ENCODE results near the gene SNX25. TPM values are rescaled to one million over a fixed set of nuclear protein-coding genes. Genes with fewer than 3 reads are reported as not detected.

SNX25 gene
- polyA plus RNA-seq, 1 experiment = 11.7 TPM

GRCh38 chr4:185381288-185382196, 172.1 kb downstream of the SNX25 start:
- DNase-seq (ENCODE audit: low read depth) = no peak
- Histone ChIP-seq H3K4me3 (ENCODE audit: low read depth, low read length) (no peak overlapping the region), H3K36me3 (ENCODE audit: control insufficient read depth, insufficient read depth, low read length) (no peaks in the 10 kb centered on the region), H3K27me3 (ENCODE audit: control insufficient read depth, insufficient read depth, low read length) (no peaks in the 10 kb centered on the region)
- no peak for TF ChIP-seq CTCF (IDR thresholded peaks at IDR 0.05; ENCODE audit: insufficient read depth, low read depth, low read length)
- POLR2A ChIA-PET = no interaction called here
- CTCF ChIA-PET = no interaction called here

- H3K27me3 ChIP-seq (ENCODE audit: control insufficient read depth, insufficient read depth, low read length) = no peaks in the 10 kb centered on the region
- CTCF ChIA-PET = no interaction called here
- H3K36me3 ChIP-seq (ENCODE audit: control insufficient read depth, insufficient read depth, low read length) = no peaks in the 10 kb centered on the region
- POLR2A ChIA-PET = no interaction called here
- TF ChIP-seq CTCF (IDR thresholded peaks at IDR 0.05; ENCODE audit: insufficient read depth, low read depth, low read length) = no peak
- H3K4me3 ChIP-seq (ENCODE audit: low read depth, low read length) = no peak overlapping the region
- DNase-seq (ENCODE audit: low read depth) = no peak
Observed at GRCh38 chr4:185382754-185383153, 173.4 kb downstream of the SNX25 start.

- ChIA-PET POLR2A (no interaction called here), CTCF (no interaction called here)
- Histone ChIP-seq H3K27me3 (ENCODE audit: control insufficient read depth, insufficient read depth, low read length) (no peaks in the 10 kb centered on the region), H3K36me3 (ENCODE audit: control insufficient read depth, insufficient read depth, low read length) (no peaks in the 10 kb centered on the region), H3K4me3 (ENCODE audit: low read depth, low read length) (no peak overlapping the region)
- no peak for DNase-seq (ENCODE audit: low read depth)
- TF ChIP-seq CTCF (IDR thresholded peaks at IDR 0.05; ENCODE audit: insufficient read depth, low read depth, low read length) = no peak
Observed at GRCh38 chr4:185383451-185383850, 174.1 kb downstream of the SNX25 start.

GRCh38 chr4:185384061-185384460, 174.7 kb downstream of the SNX25 start:
- CTCF ChIA-PET = interaction anchor here (1.2 to 1.3 kb wide), 2 partner anchors 12 to 22 kb away, joined by 3 read pairs; partner anchors contain the start of gene ANKRD37
- Histone ChIP-seq H3K4me3 (ENCODE audit: low read depth, low read length) (no peak overlapping the region), H3K27me3 (ENCODE audit: control insufficient read depth, insufficient read depth, low read length) (no peaks in the 10 kb centered on the region), H3K36me3 (ENCODE audit: control insufficient read depth, insufficient read depth, low read length) (no peaks in the 10 kb centered on the region)
- no peak for DNase-seq (ENCODE audit: low read depth)
- POLR2A ChIA-PET = no interaction called here
- no peak for TF ChIP-seq CTCF (IDR thresholded peaks at IDR 0.05; ENCODE audit: insufficient read depth, low read depth, low read length)

- ChIA-PET POLR2A (no interaction called here), CTCF (interaction anchor here (1.1 to 1.4 kb wide), 4 partner anchors 11 to 202 kb away, joined by 3 read pairs; partner anchors contain the start of gene ANKRD37)
- H3K4me3 ChIP-seq (ENCODE audit: low read depth, low read length) = no peak overlapping the region
- no peak for TF ChIP-seq CTCF (IDR thresholded peaks at IDR 0.05; ENCODE audit: insufficient read depth, low read depth, low read length)
- DNase-seq (ENCODE audit: low read depth) = no peak
- no peaks in the 10 kb centered on the region for H3K36me3 ChIP-seq (ENCODE audit: control insufficient read depth, insufficient read depth, low read length)
- no peaks in the 10 kb centered on the region for H3K27me3 ChIP-seq (ENCODE audit: control insufficient read depth, insufficient read depth, low read length)
Observed at GRCh38 chr4:185384930-185385331, 175.5 kb downstream of the SNX25 start.

Measured in BJ (cell line).